AG04450 (cell line): Measurements from ENCODE around the gene SGO1. TPM values are rescaled to one million over a fixed set of nuclear protein-coding genes. Genes with fewer than 3 reads are reported as not detected.

Source experiments
- CTCF ChIA-PET: fragments of 300-600, 350-600 bp; formaldehyde crosslinking; extraction: SDS; loops from one replicate; lab custom pipeline; 2022; ENCODE audit warnings: antibody characterized with exemption, inconsistent platforms; lab: Charles Lee
- POLR2A ChIA-PET: fragments of 350-600 bp; formaldehyde crosslinking; extraction: SDS; loops from one replicate; lab custom pipeline; 2021; ENCODE audit warnings: antibody characterized with exemption, inconsistent platforms; lab: Yijun Ruan, JAX
- DNase-seq: peaks from one replicate; pipeline ENCODE4 v3.0.0-alpha.2; 2011; ENCODE audit warnings: low read depth, low spot score
- H3K27ac ChIP-seq: one replicate; pipeline ENCODE4 v1.5.1; 2012; ENCODE audit warnings: low read depth, low read length, control low read depth
- H3K27me3 ChIP-seq: one replicate; pipeline ENCODE4 v1.6.0; 2012; ENCODE audit warnings: low read length; ENCODE audit not compliant: control insufficient read depth, insufficient read depth
- H3K4me3 ChIP-seq: 2 replicates; pipeline ENCODE4 v1.5.1; 2011; ENCODE audit warnings: mild to moderate bottlenecking, low read depth, low read length, control low read depth
- H3K9me3 ChIP-seq: 2 replicates; pipeline ENCODE4 v1.5.1; 2012; ENCODE audit warnings: low read length; ENCODE audit not compliant: control insufficient read depth, insufficient read depth
- polyA plus RNA-seq: library from polyadenylated mRNA; depleted of rRNA; stranded (reverse); fragments of >200 nt; gene quantifications from 2 replicates; pipeline ENCODE4 v1.2.3, GENCODE V29; 2011
- TF ChIP-seq, protein P1 (sequence below): IDR thresholded peaks from 2 replicates; pipeline ENCODE4 v1.5.1; 2011; ENCODE audit warnings: low read depth, low read length, control low read depth, inconsistent platforms

The SGO1 gene
- polyA plus RNA-seq, 1 experiment = 2.2 TPM

DNA sequence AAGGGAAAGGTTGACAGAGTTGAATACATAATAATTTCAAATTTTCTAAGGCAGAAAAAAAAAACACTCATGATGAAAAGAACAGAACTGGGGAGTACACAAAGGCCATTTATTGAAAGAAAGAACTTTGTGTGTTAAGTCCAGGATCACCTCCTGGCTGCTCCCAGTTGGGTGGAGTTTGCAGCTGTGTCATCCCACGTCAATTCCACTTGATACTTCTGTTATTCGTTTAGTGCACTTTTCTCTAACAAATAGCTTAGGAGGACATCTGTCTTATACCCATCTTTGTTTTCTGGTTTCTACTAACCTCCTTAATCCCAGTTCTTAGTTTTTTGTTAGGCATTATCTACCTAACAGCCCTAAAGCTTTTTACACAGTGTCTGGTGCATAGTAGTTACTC, 44.7 kb downstream of the SGO1 start:
- no peak overlapping the region for H3K27ac ChIP-seq
- no peak for DNase-seq
- POLR2A ChIA-PET = no interaction called here
- H3K27me3 ChIP-seq = no peaks in the 10 kb centered on the region
- CTCF ChIA-PET = interaction anchor here (0.7 kb wide), 1 partner anchor 28 kb away, joined by 5 read pairs; no protein-coding TSS in a partner anchor
- no peaks in the 10 kb centered on the region for H3K9me3 ChIP-seq
- H3K4me3 ChIP-seq = no peak overlapping the region
- TF ChIP-seq, protein P1, sequence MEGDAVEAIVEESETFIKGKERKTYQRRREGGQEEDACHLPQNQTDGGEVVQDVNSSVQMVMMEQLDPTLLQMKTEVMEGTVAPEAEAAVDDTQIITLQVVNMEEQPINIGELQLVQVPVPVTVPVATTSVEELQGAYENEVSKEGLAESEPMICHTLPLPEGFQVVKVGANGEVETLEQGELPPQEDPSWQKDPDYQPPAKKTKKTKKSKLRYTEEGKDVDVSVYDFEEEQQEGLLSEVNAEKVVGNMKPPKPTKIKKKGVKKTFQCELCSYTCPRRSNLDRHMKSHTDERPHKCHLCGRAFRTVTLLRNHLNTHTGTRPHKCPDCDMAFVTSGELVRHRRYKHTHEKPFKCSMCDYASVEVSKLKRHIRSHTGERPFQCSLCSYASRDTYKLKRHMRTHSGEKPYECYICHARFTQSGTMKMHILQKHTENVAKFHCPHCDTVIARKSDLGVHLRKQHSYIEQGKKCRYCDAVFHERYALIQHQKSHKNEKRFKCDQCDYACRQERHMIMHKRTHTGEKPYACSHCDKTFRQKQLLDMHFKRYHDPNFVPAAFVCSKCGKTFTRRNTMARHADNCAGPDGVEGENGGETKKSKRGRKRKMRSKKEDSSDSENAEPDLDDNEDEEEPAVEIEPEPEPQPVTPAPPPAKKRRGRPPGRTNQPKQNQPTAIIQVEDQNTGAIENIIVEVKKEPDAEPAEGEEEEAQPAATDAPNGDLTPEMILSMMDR = no peak

DNA sequence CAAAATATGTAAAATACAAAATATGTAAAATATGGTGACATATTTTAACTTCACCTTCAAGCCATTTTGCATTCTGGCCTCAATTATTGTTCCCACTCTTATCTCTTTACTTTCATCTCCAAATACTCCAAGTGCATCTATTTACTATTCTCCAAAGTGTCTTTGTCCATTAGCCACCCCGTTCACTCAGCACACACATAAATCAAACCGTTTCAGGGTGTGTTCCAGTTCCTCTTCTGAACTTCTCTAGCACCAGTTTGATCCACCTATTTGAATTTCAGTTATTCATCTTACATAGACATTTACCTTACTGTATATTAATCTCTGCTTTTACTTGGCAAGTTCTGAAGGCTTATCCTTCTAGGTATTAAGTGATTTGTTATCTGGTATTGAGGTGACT, 45.1 kb downstream of the SGO1 start:
- no peaks in the 10 kb centered on the region for H3K27me3 ChIP-seq
- no peak overlapping the region for H3K27ac ChIP-seq
- H3K4me3 ChIP-seq = no peak overlapping the region
- CTCF ChIA-PET = interaction anchor here (0.7 kb wide), 1 partner anchor 29 kb away, joined by 5 read pairs; no protein-coding TSS in a partner anchor
- TF ChIP-seq, protein P1 = no peak
- no peak for DNase-seq
- POLR2A ChIA-PET = no interaction called here
- no peaks in the 10 kb centered on the region for H3K9me3 ChIP-seq

GRCh38 chr3:20137647-20138046, 48.4 kb downstream of the SGO1 start:
- POLR2A ChIA-PET = no interaction called here
- CTCF ChIA-PET = no interaction called here
- no peak overlapping the region for H3K27ac ChIP-seq
- H3K4me3 ChIP-seq = no peak overlapping the region
- DNase-seq = no peak
- H3K27me3 ChIP-seq = no peaks in the 10 kb centered on the region
- H3K9me3 ChIP-seq = no peaks in the 10 kb centered on the region
- TF ChIP-seq, protein P1 = no peak

GRCh38 chr3:20136231-20136630, 49.8 kb downstream of the SGO1 start:
- no peak overlapping the region for H3K27ac ChIP-seq
- ChIA-PET POLR2A (no interaction called here), CTCF (no interaction called here)
- H3K27me3 ChIP-seq = no peaks in the 10 kb centered on the region
- no peaks in the 10 kb centered on the region for H3K9me3 ChIP-seq
- DNase-seq = no peak
- TF ChIP-seq, protein P1 = no peak
- no peak overlapping the region for H3K4me3 ChIP-seq

GRCh38 chr3:20130106-20130505, 55.9 kb downstream of the SGO1 start:
- TF ChIP-seq, protein P1 = no peak
- Histone ChIP-seq H3K9me3 (no peaks in the 10 kb centered on the region), H3K4me3 (no peak overlapping the region), H3K27ac (no peak overlapping the region), H3K27me3 (no peaks in the 10 kb centered on the region)
- DNase-seq = no peak
- POLR2A ChIA-PET = no interaction called here
- CTCF ChIA-PET = no interaction called here
